Measurements from ENCODE around the gene GABRR3. TPM values are rescaled to one million over a fixed set of nuclear protein-coding genes. Genes with fewer than 3 reads are reported as not detected.

The GABRR3 gene
- polyA plus RNA-seq, 3 donors: not detected

DNA sequence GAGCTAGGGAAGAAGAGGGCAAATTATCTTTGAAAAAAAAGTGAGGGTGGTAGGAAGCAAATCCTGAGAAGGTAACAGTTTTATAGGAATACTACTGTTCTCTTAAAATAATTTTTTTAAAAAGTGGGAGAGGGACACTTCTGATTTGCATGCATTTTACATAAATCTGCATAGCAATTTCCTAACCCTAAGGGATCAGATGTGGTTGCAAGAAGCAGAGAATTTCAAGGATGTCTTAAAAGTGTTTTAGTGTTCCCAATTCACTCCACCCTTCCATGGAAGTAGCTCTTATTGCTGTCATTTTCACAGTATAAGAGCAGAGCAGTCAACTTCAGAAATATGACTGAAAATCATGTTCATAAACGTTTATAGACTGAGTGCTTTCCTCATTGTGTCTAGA lies 35.1 kb downstream of the GABRR3 start:
- DNase-seq: no peak
- H4K20me1 ChIP-seq (ENCODE audit: insufficient read depth, low read length): no peaks in the 10 kb centered on the region
- H3K9ac ChIP-seq (ENCODE audit: insufficient read depth, low read length, poor library complexity, severe bottlenecking): no peak overlapping the region
- no CpG with 5 or more reads among the region's 1 CpG for whole genome bisulfite sequencing (ENCODE audit: insufficient coverage)
- H3K4me2 ChIP-seq (replicated peaks; ENCODE audit: extremely low read depth, low read length, poor library complexity, severe bottlenecking): no peak overlapping the region
- H3K4me1 ChIP-seq (ENCODE audit: control insufficient read depth in 1 of 2, insufficient read depth in 2 of 2, low read length in 2 of 2): peaks cover 4 to 6% of the 10 kb centered on the region in 2 donors
- TF ChIP-seq, protein P1, sequence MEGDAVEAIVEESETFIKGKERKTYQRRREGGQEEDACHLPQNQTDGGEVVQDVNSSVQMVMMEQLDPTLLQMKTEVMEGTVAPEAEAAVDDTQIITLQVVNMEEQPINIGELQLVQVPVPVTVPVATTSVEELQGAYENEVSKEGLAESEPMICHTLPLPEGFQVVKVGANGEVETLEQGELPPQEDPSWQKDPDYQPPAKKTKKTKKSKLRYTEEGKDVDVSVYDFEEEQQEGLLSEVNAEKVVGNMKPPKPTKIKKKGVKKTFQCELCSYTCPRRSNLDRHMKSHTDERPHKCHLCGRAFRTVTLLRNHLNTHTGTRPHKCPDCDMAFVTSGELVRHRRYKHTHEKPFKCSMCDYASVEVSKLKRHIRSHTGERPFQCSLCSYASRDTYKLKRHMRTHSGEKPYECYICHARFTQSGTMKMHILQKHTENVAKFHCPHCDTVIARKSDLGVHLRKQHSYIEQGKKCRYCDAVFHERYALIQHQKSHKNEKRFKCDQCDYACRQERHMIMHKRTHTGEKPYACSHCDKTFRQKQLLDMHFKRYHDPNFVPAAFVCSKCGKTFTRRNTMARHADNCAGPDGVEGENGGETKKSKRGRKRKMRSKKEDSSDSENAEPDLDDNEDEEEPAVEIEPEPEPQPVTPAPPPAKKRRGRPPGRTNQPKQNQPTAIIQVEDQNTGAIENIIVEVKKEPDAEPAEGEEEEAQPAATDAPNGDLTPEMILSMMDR (IDR thresholded peaks at IDR 0.05): no peak
- H3K36me3 Mint-ChIP-seq: no peaks in the 10 kb centered on the region
- no peaks in the 10 kb centered on the region for H3K27me3 ChIP-seq (ENCODE audit: control insufficient read depth in 2 of 2, insufficient read depth in 2 of 2, low read length in 2 of 2)
- H3K79me2 ChIP-seq (ENCODE audit: insufficient read depth, low read length): no peaks in the 10 kb centered on the region
- H3K27ac ChIP-seq (ENCODE audit: low read depth in 1 of 2, low read length in 2 of 2): no peak overlapping the region
- H3K36me3 ChIP-seq (replicated peaks in 1 of 2; ENCODE audit: control insufficient read depth in 1 of 2, insufficient read depth in 2 of 2, low read length in 2 of 2): no peaks in the 10 kb centered on the region
- intact Hi-C loops (cut with micrococcal nuclease): no loop called here
- H3K27ac Mint-ChIP-seq: no peak overlapping the region
- no peaks in the 10 kb centered on the region for H3K27me3 Mint-ChIP-seq (ENCODE audit: low read depth in 3 of 3)
- H3K9me3 Mint-ChIP-seq: peaks cover 0 to 5% (median 0%) of the 10 kb centered on the region in 7 donors
- no peak overlapping the region for H3K4me3 ChIP-seq (replicated peaks in 1 of 3; ENCODE audit: low read depth in 2 of 3, low read length in 3 of 3)
- H3K4me3 Mint-ChIP-seq: no peak overlapping the region
- H3K9me3 ChIP-seq (replicated peaks in 1 of 2; ENCODE audit: control insufficient read depth in 1 of 2, insufficient read depth in 1 of 2, low read length in 2 of 2): no peaks in the 10 kb centered on the region
- no peak overlapping the region for H2AFZ ChIP-seq (ENCODE audit: insufficient read depth, low read depth, low read length, poor library complexity, severe bottlenecking)
- H3K4me1 Mint-ChIP-seq: peaks cover 13% of the 10 kb centered on the region

DNA sequence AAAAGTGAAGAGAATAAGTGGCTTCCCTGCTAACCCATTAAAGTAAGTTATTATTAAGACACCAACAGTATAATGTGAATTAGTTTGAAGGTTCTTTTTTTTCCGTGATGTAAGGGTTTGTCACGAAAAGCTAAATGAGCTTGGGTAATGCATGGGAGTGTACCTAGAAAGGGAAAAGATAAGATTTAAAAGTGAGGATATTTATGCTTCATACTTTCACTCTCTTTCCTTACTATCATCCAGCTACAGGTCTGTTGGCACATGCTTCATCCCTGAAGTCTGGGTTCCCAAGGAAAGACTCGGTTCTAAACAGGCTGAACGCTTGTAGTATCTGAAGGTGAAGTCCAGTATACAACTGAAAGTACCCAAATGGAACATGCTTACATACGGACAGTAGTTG lies 36.0 kb downstream of the GABRR3 start:
- Histone ChIP-seq H3K27ac (ENCODE audit: low read depth in 1 of 2, low read length in 2 of 2) (no peak overlapping the region), H4K20me1 (ENCODE audit: insufficient read depth, low read length) (no peaks in the 10 kb centered on the region), H3K4me1 (ENCODE audit: control insufficient read depth in 1 of 2, insufficient read depth in 2 of 2, low read length in 2 of 2) (peaks cover 4 to 6% of the 10 kb centered on the region in 2 donors), H3K79me2 (ENCODE audit: insufficient read depth, low read length) (no peaks in the 10 kb centered on the region), H3K9ac (ENCODE audit: insufficient read depth, low read length, poor library complexity, severe bottlenecking) (no peak overlapping the region), H3K36me3 (replicated peaks in 1 of 2; ENCODE audit: control insufficient read depth in 1 of 2, insufficient read depth in 2 of 2, low read length in 2 of 2) (no peaks in the 10 kb centered on the region), H2AFZ (ENCODE audit: insufficient read depth, low read depth, low read length, poor library complexity, severe bottlenecking) (no peak overlapping the region), H3K4me2 (replicated peaks; ENCODE audit: extremely low read depth, low read length, poor library complexity, severe bottlenecking) (no peak overlapping the region), H3K27me3 (ENCODE audit: control insufficient read depth in 2 of 2, insufficient read depth in 2 of 2, low read length in 2 of 2) (no peaks in the 10 kb centered on the region), H3K9me3 (replicated peaks in 1 of 2; ENCODE audit: control insufficient read depth in 1 of 2, insufficient read depth in 1 of 2, low read length in 2 of 2) (no peaks in the 10 kb centered on the region), H3K4me3 (replicated peaks in 1 of 3; ENCODE audit: low read depth in 2 of 3, low read length in 3 of 3) (no peak overlapping the region)
- TF ChIP-seq, protein P1 (IDR thresholded peaks at IDR 0.05): no peak
- Mint-ChIP-seq H3K27me3 (ENCODE audit: low read depth in 3 of 3) (no peaks in the 10 kb centered on the region), H3K9me3 (peaks cover 0 to 5% (median 0%) of the 10 kb centered on the region in 7 donors), H3K4me1 (peaks cover 8% of the 10 kb centered on the region), H3K27ac (no peak overlapping the region), H3K4me3 (no peak overlapping the region), H3K36me3 (no peaks in the 10 kb centered on the region)
- no peak for DNase-seq
- WGBS (ENCODE audit: insufficient coverage): 100% methylated on average over 1 of the region's 5 CpGs
- intact Hi-C loops (cut with micrococcal nuclease): no loop called here
